ENCODE data around the gene PIGR.
A peak's percentile ranks its signal among the peaks of the same experiment; 100 is the strongest.

- TF ChIP-seq CTCF (conservative IDR thresholded peaks at IDR 0.05; ENCODE audit: low read depth, low read length): peak; percentile 97
- TF ChIP-seq EZH2 (IDR thresholded peaks at IDR 0.05; ENCODE audit: low read length, unreplicated experiment): no peak
These were observed 12.8 kb downstream of the PIGR start for GRCh38 chr1:206933333-206933945.

All from PC-3 (cell line).